ENCODE results near the gene TBC1D23. TPM values are rescaled to one million over a fixed set of nuclear protein-coding genes. Genes with fewer than 3 reads are reported as not detected.

TBC1D23 gene
- 10 to 100 TPM; 29.6 to 32.7 TPM for total RNA-seq

DNA sequence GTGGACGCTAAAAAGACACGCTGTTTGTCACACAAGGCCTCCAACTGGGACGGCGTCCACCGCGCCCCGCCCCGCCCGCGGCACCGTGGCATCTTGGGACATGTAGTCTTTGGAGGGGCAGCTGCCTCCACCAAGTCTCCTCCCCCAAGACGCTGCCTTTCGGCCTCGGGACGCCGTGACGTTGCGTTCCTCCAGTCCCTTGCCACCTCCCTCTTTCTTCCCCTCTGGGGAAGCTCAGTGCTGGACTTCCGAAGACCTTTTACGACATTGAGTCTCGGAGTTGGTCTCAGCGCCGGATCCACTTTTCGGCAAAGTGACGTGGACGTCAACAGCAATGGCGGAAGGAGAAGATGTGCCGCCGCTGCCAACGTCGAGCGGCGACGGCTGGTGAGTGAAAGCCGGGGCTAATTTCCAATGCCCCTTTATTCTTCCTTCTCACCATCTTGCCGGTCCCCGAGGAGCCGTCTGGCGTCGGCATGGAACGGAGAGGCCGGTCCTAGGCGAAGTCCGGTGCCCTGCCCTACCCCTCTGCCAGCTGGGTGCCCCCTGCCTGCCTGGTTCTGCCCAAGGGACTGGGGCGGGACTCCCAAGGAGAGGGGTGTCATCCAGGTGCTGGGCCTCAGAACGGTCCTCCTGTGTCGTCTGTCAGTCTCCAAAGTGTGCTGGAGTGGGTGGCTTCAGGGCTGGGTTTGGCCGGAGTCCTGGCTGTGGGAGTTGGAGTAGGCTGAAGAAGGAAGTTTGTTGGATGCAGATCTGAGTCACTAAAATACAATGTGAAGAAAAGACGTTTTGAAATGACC lies at the start of gene TBC1D23:
TBC1D23 (plus strand) TSS at position 308 of the 800 bp plus-strand sequence; CDS start at position 335, 27 bp downstream.

DNA sequence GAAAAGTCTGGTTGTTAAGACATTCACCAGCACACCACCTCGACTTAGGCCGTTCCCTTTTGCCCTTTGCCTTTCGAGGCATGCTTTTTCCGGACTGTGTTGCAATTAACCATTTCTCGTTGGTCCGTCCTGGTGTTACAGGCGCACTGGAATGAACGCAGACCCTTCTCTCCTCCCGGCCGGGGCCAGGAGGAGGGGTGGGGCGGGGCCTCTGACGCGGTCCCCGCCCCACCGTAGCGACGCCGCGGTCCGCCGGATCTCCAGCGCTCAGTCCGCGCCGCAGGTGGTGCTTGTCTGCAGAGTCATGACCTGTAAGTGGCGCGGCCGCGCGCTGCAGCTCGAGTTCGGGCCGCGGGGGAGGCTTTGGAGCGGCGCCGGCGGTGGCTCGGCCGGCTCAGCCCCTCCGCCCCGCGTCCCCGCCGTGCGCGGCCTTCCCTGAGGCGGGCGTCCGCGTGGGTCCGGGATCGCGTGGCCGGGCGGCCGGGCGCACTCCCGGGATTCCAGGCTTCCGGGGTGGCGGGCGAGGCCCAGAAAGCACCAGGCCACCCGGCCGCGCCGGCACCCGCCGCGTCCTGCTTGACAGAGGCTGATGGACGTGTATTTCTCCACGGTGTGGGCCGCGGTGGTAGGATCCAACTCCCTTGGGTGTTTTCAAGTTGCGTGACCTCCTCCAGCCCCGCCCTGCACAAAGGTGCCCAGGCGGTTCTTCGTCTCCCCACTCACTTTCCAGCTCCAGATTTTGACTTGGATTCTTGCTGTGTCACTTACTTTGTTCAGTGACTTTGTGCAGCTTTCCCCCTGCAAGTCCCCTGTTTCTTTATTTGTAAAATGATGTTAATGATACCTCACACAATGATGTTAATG lies 73.9 kb downstream of the TBC1D23 start, which contains the start of gene NIT2:
NIT2 (plus strand) TSS at position 270 of the 864 bp plus-strand sequence; CDS start at position 305, 35 bp downstream.

Other genes starting within 250 kb of the TBC1D23 start
- under 1 TPM in 1 of 2 donors, not detected in 1; under 0.01 TPM for gene FILIP1L, start 146.5 kb upstream of the TBC1D23 start, total RNA-seq
- 10 to 100 TPM; 28.0 to 36.8 TPM for gene NIT2, start 73.8 kb downstream of the TBC1D23 start, total RNA-seq
- gene TOMM70, start 140.1 kb downstream of the TBC1D23 start, total RNA-seq: 10 to 100 TPM; 39.9 to 57.6 TPM
- 1 to 10 TPM; 2.3 to 2.4 TPM for gene LNP1, start 140.5 kb downstream of the TBC1D23 start, total RNA-seq
- gene TMEM45A, start 231.6 kb downstream of the TBC1D23 start, total RNA-seq: 1 to 10 TPM; 7.9 to 9.7 TPM